Measurements from ENCODE around the gene HCRTR2. TPM values are rescaled to one million over a fixed set of nuclear protein-coding genes. Genes with fewer than 3 reads are reported as not detected.
"Not testable (repeated sequence)": the region's sequence is repeated elsewhere in the genome, so short reads cannot be mapped to it uniquely, and the experiment has no call there.

Gene HCRTR2
- total RNA-seq, 1 experiment from 2014 or later = not detected

- ATAC-seq (no peak), DNase-seq (ENCODE audit: low read depth, low spot score) (no peak)
- Histone ChIP-seq H3K27me3 (ENCODE audit: control insufficient read depth, insufficient read depth, low read length) (no peaks in the 10 kb centered on the region), H3K9me3 (ENCODE audit: control insufficient read depth, insufficient read depth, low read depth, low read length) (no peaks in the 10 kb centered on the region), H3K4me3 (ENCODE audit: low read depth in 2 of 2, low read length in 2 of 2) (no peak overlapping the region), H3K4me1 (ENCODE audit: control insufficient read depth, insufficient read depth, low read length) (no peaks in the 10 kb centered on the region), H3K36me3 (ENCODE audit: control insufficient read depth, insufficient read depth, low read length) (no peaks in the 10 kb centered on the region), H3K27ac (ENCODE audit: low read length) (no peak overlapping the region)
- in situ Hi-C loops (cut with HindIII; ENCODE audit: low pct_unique_long_range_greater_than_20kb, low sequenced_read_pairs) = no loop called here
- intact Hi-C loops (cut with micrococcal nuclease; ENCODE audit: unreplicated experiment) = no loop called here
- CTCF ChIA-PET = no interaction called here
- POLR2A ChIA-PET = no interaction called here
- no TSS peak for BruUV-seq (replicated peaks)
- no peak for TF ChIP-seq TCF7L2 (IDR thresholded peaks at IDR 0.05; ENCODE audit: low read depth, low read length)
- no peak for TF ChIP-seq REST (IDR thresholded peaks at IDR 0.05; ENCODE audit: insufficient read depth in 1 of 2, low read depth in 2 of 2, low read length in 1 of 2)
- no peak for TF ChIP-seq POLR2AphosphoS5 (IDR thresholded peaks at IDR 0.05; ENCODE audit: low read depth, low read length)
- TF ChIP-seq CTCF (IDR thresholded peaks at IDR 0.05) = no peak
- no peak for TF ChIP-seq SIN3A (IDR thresholded peaks at IDR 0.05; ENCODE audit: borderline replicate concordance, insufficient read depth, low read depth, low read length)
Measured at GRCh38 chr6:55142610-55143009, 31.7 kb upstream of the HCRTR2 start.

- Histone ChIP-seq H3K9me3 (ENCODE audit: control insufficient read depth, insufficient read depth, low read depth, low read length) (no peaks in the 10 kb centered on the region; the same call in 1 of the 2 replicates), H3K4me3 (ENCODE audit: low read depth in 2 of 2, low read length in 2 of 2) (no peak overlapping the region), H3K4me1 (ENCODE audit: control insufficient read depth, insufficient read depth, low read length) (no peaks in the 10 kb centered on the region), H3K27me3 (ENCODE audit: control insufficient read depth, insufficient read depth, low read length) (no peaks in the 10 kb centered on the region), H3K27ac (ENCODE audit: low read length) (no peak overlapping the region), H3K36me3 (ENCODE audit: control insufficient read depth, insufficient read depth, low read length) (no peaks in the 10 kb centered on the region)
- ChIA-PET CTCF (no interaction called here), POLR2A (no interaction called here)
- ATAC-seq (no peak), DNase-seq (ENCODE audit: low read depth, low spot score) (no peak)
- TF ChIP-seq SIN3A (IDR thresholded peaks at IDR 0.05; ENCODE audit: borderline replicate concordance, insufficient read depth, low read depth, low read length) = no peak
- no peak for TF ChIP-seq POLR2AphosphoS5 (IDR thresholded peaks at IDR 0.05; ENCODE audit: low read depth, low read length)
- TF ChIP-seq REST (IDR thresholded peaks at IDR 0.05; ENCODE audit: insufficient read depth in 1 of 2, low read depth in 2 of 2, low read length in 1 of 2) = no peak
- in situ Hi-C loops (cut with HindIII; ENCODE audit: low pct_unique_long_range_greater_than_20kb, low sequenced_read_pairs) (no loop called here), intact Hi-C loops (cut with micrococcal nuclease; ENCODE audit: unreplicated experiment) (no loop called here)
- no TSS peak for BruUV-seq (replicated peaks)
Measured at GRCh38 chr6:55153284-55153683, 21.0 kb upstream of the HCRTR2 start.

GRCh38 chr6:55158784-55159183 is 15.5 kb upstream of the HCRTR2 start:
- intact Hi-C loops (cut with micrococcal nuclease; ENCODE audit: unreplicated experiment); H3K36me3 ChIP-seq (ENCODE audit: control insufficient read depth, insufficient read depth, low read length); POLR2A ChIA-PET; DNase-seq (ENCODE audit: low read depth, low spot score); ATAC-seq; H3K4me3 ChIP-seq (ENCODE audit: low read depth in 2 of 2, low read length in 2 of 2); CTCF ChIA-PET; H3K27me3 ChIP-seq (ENCODE audit: control insufficient read depth, insufficient read depth, low read length); BruUV-seq (replicated peaks); H3K27ac ChIP-seq (ENCODE audit: low read length); in situ Hi-C loops (cut with HindIII; ENCODE audit: low pct_unique_long_range_greater_than_20kb, low sequenced_read_pairs); H3K9me3 ChIP-seq (ENCODE audit: control insufficient read depth, insufficient read depth, low read depth, low read length); H3K4me1 ChIP-seq (ENCODE audit: control insufficient read depth, insufficient read depth, low read length): not testable (repeated sequence)

All from Panc1 (cell line).